Measurements from ENCODE around the gene MBD2. TPM values are rescaled to one million over a fixed set of nuclear protein-coding genes. Genes with fewer than 3 reads are reported as not detected.
A peak's percentile ranks its signal among the peaks of the same experiment; 100 is the strongest.
"Not testable (repeated sequence)": the region's sequence is repeated elsewhere in the genome, so short reads cannot be mapped to it uniquely, and the experiment has no call there.

Gene MBD2
- polyA plus RNA-seq, 6 donors from 2014 or later: 11.5 to 39.0 (median 22.7) TPM

DNA sequence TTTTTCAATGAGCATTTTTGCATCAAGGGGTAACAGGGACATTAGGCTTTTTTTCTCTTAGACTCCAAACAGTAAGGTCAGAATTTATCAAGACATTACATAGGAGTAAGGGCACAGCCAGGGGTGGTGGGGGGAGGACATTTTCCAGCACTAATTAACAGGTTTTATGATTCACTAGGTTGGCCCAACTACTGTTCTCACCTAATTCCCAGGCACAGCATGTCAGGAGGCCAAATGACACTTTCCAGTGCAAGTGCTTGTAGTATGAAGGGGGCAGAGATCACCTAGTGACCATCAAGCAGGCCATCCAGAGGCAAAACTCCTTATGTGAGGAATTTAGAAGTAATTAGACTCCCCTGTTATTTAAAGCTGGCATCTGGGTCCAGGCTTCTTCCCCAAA lies 3.9 kb upstream of the MBD2 start:
- Mint-ChIP-seq H3K36me3 (no peaks in the 10 kb centered on the region), H3K9me3 (no peaks in the 10 kb centered on the region), H3K27me3 (no peaks in the 10 kb centered on the region), H3K27ac (no peak overlapping the region), H3K4me3 (no peak overlapping the region), H3K4me1 (peaks cover 4 to 14% (median 9%) of the 10 kb centered on the region in 3 donors)
- DNase-seq: no peak
- ATAC-seq (ENCODE audit: low read depth in 2 of 2): no peak

DNA sequence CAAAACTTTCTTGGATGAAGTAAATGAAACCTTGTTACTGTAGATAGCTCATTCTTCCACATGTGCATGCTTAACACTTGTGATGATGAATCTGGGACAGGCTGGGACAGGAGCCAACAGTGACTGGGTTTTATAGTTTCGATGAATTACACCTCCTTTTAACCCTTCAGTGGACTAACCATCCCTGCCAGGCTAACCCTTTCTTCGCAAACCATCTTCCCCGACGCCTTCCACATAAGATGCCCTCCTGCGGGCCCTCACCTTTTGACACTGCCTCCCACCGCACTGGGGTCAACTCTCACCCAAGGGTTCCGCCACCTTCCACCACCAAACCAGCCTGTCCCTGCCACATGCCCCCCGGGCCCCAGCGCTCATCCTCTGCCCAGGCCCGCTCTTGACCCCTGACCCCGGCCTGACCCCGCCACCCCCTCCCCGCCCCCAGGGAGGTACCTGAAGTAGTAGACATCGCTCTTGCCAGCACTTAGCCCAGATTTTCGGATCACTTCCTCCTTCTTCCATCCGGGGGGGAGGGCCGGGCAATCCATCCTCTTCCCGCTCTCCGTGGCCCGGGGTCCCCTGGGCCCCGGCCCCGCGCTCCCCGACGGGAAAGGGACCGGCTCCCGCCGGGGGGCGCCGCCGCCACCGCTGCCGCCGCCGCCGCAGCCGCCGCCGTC lies 764 bp downstream of the MBD2 start:
- Mint-ChIP-seq H3K9me3 (no peaks in the 10 kb centered on the region), H3K27me3 (no peaks in the 10 kb centered on the region), H3K4me3 (peak overlapping the region; percentile 84 to 97 (median 94)), H3K27ac (peak overlapping the region; percentile 95 to 99 (median 96)), H3K36me3 (no peaks in the 10 kb centered on the region), H3K4me1 (peaks cover 32 to 58% (median 56%) of the 10 kb centered on the region in 3 donors)
- DNase-seq: peak; percentile 44
- peak; percentile 20 for ATAC-seq (ENCODE audit: low read depth in 2 of 2)

DNA sequence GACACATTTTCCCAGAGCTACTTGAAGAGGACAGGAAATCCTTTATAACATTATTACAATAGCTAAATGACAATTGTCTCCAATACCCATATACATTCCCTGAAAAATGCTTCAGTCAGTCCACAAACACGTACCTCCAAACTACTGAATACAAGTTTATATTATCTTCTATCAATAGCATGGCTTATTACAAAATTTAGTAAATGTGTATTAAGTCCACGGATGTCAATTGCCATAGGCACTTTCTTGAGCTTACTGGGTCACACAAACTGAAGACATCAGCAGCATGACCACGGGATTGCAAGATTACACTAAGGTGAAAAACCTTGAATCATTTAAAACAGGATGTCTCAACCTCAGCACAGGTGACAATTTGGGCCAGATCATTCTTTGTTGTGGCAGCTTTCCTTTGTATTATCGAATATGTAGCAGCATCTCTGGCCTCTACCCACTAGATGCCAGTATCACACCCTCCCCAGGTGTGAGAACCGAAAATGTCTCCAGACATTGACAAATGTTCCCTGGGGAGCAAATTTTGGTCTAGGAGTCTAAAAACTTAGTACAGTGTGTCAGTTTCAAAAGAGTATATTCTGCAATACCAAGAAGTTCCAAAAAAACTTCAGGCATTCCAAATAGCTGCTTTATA lies 1.4 kb downstream of the MBD2 start:
- DNase-seq (peak; percentile 71), ATAC-seq (ENCODE audit: low read depth in 2 of 2) (peak; percentile 27 to 28)
- Mint-ChIP-seq H3K4me1 (peaks cover 32 to 64% (median 62%) of the 10 kb centered on the region in 3 donors), H3K36me3 (no peaks in the 10 kb centered on the region), H3K4me3 (peak overlapping the region; percentile 84 to 97 (median 94)), H3K9me3 (no peaks in the 10 kb centered on the region), H3K27me3 (no peaks in the 10 kb centered on the region), H3K27ac (peak overlapping the region; percentile 95 to 99 (median 96))

DNA sequence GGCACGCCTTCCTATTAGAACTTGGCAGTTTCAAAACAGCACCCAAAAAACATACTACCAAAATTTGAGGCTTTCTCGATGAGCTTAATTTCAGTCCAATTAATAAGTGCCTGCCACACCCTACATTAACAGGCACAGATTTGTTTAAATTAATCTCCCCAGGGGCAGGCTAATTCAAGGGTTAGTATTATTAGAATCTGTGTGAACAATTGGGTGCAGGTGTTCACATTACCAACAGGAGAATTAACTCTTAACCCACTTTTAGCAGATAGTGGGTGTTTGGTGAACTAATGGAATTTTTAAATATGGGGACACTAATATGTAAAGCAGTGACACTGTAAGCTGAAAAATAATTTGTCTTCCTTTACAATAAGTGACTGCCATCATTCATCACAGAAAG lies 4.1 kb downstream of the MBD2 start:
- Mint-ChIP-seq H3K4me1 (peaks cover 39 to 89% (median 74%) of the 10 kb centered on the region in 3 donors), H3K4me3 (peak overlapping the region; percentile 46 to 88 (median 71)), H3K27me3 (no peaks in the 10 kb centered on the region), H3K36me3 (no peaks in the 10 kb centered on the region), H3K9me3 (no peaks in the 10 kb centered on the region), H3K27ac (peak overlapping the region in 5 of 6 donors; percentile 74 to 96 (median 88))
- no peak for ATAC-seq (ENCODE audit: low read depth in 2 of 2)
- no peak for DNase-seq

DNA sequence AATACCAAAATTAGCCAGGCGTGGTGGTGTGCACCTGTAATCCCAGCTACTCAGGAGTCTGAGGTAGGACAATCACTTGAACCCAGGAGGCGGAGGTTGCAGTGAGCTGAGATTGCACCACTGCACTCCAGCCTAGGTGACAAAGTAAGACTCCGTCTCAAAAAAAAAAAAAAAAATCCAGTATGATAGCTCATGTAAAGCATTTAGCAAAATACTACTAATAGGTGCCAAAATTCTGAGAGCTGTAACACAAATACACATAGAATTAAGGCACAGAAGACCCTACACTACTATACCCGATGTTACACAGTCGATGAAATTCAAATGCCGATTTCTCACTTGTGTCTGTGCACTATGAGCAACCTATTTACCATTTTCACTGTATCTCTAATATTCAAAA lies 5.7 kb downstream of the MBD2 start:
- not testable (repeated sequence) for H3K27me3 Mint-ChIP-seq; DNase-seq; H3K36me3 Mint-ChIP-seq; ATAC-seq (ENCODE audit: low read depth in 2 of 2); H3K9me3 Mint-ChIP-seq
- Mint-ChIP-seq H3K27ac (peak overlapping the region in 5 of 6 donors; percentile 31 to 96 (median 44)), H3K4me1 (peaks cover 46 to 97% (median 77%) of the 10 kb centered on the region in 3 donors), H3K4me3 (peak overlapping the region; percentile 9 to 88 (median 54))

DNA sequence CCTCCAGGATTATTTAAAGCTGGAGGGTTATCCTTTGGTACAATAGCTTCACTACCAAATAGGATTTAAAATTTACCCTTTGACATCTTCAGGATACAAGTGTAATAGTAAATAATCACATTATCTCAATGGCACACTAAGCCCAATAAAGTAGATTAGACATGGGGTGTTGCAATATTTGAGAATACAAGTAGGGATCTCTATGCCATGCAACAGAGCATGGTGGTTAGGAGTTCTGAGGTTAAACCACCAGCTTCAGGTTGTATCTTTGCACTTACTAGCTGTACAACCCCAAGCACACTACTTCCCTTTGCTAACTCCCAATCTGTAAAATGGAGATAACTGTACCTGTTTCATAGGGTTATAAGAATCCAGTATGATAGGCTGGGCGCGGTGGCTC lies 6.2 kb downstream of the MBD2 start:
- Mint-ChIP-seq H3K27me3 (no peaks in the 10 kb centered on the region), H3K9me3 (no peaks in the 10 kb centered on the region), H3K4me1 (peaks cover 43 to 97% (median 77%) of the 10 kb centered on the region in 3 donors), H3K36me3 (no peaks in the 10 kb centered on the region), H3K4me3 (peak overlapping the region; percentile 9 to 88 (median 66)), H3K27ac (peak overlapping the region in 3 of 6 donors; percentile 22 to 44 (median 31))
- DNase-seq (no peak), ATAC-seq (ENCODE audit: low read depth in 2 of 2) (no peak)

DNA sequence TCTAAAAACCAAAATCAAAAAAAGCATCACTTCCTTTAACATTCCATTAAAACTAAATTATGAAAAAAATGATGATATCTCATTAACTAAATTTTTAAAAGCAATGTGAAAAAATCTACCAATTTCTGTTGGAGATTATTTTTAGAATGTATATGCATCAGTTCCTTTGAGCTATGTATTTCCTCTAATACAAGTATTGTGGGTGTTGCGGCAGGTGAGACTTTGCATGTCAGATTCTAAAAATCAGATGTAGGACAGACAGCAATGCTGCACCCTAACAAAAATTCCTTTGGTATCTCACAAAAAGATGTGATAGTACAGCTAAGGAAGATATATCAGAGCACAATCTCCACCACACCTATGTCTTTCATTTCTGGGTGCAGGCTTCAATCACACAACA lies 6.8 kb downstream of the MBD2 start:
- Mint-ChIP-seq H3K9me3 (no peaks in the 10 kb centered on the region), H3K27ac (peak overlapping the region; percentile 3 to 78 (median 59)), H3K4me3 (peak overlapping the region; percentile 54 to 88 (median 77)), H3K36me3 (no peaks in the 10 kb centered on the region), H3K27me3 (no peaks in the 10 kb centered on the region), H3K4me1 (peaks cover 38 to 93% (median 75%) of the 10 kb centered on the region in 3 donors)
- ATAC-seq (ENCODE audit: low read depth in 2 of 2) (peak; percentile 57 to 71), DNase-seq (no peak)

DNA sequence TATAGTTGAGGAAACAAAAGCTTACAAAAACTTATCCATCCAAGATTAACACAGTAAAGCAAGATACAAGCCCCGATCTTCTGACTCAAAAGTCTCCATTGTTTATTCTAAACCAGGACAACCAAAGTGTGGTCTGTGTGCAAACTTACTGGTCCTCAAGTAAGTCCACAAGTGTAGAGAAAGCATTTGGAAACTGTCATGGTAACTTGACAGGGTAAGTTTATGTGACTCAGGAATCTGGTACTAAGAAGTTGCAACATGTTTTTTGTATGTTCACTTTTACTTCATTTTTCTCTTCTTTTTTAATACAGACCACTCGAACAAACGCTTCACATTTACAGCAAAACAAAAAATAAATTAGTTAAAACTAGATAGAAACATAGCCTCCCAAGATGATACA lies 9.4 kb downstream of the MBD2 start:
- no peaks in the 10 kb centered on the region for H3K36me3 Mint-ChIP-seq
- H3K4me3 Mint-ChIP-seq: peak overlapping the region in 1 of 8 donors; percentile 26
- H3K9me3 Mint-ChIP-seq: peaks cover 0 to 4% (median 0%) of the 10 kb centered on the region in 7 donors
- peak overlapping the region; percentile 16 to 66 (median 47) for H3K27ac Mint-ChIP-seq
- no peak for ATAC-seq (ENCODE audit: low read depth in 2 of 2)
- peaks cover 45 to 90% (median 73%) of the 10 kb centered on the region in 3 donors for H3K4me1 Mint-ChIP-seq
- H3K27me3 Mint-ChIP-seq: no peaks in the 10 kb centered on the region
- no peak for DNase-seq

DNA sequence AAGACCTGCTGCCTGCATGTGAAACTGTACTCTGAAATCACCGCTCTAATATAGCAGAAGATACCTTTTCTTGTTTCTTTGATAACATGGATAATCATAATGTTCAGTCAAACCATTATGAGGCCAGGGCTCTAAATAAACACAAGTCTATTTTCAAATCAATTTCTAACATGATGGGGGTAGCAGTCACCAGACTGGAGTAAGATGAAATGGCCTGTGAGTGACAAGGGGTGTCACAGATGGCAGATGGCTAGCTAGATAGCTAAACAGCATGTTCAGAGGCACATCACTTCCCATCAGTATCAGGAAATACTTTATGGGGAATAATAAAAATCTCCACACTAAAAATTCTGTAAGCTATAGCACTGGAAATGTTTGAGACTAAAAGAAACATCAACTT lies 14.0 kb downstream of the MBD2 start:
- H3K9me3 Mint-ChIP-seq: peaks cover 0 to 4% (median 0%) of the 10 kb centered on the region in 7 donors
- H3K27me3 Mint-ChIP-seq: no peaks in the 10 kb centered on the region
- no peak overlapping the region for H3K4me3 Mint-ChIP-seq
- H3K27ac Mint-ChIP-seq: peak overlapping the region in 3 of 6 donors; percentile 26 to 45 (median 33)
- H3K36me3 Mint-ChIP-seq: no peaks in the 10 kb centered on the region
- no peak for ATAC-seq (ENCODE audit: low read depth in 2 of 2)
- peaks cover 59 to 87% (median 80%) of the 10 kb centered on the region in 3 donors for H3K4me1 Mint-ChIP-seq
- no peak for DNase-seq

DNA sequence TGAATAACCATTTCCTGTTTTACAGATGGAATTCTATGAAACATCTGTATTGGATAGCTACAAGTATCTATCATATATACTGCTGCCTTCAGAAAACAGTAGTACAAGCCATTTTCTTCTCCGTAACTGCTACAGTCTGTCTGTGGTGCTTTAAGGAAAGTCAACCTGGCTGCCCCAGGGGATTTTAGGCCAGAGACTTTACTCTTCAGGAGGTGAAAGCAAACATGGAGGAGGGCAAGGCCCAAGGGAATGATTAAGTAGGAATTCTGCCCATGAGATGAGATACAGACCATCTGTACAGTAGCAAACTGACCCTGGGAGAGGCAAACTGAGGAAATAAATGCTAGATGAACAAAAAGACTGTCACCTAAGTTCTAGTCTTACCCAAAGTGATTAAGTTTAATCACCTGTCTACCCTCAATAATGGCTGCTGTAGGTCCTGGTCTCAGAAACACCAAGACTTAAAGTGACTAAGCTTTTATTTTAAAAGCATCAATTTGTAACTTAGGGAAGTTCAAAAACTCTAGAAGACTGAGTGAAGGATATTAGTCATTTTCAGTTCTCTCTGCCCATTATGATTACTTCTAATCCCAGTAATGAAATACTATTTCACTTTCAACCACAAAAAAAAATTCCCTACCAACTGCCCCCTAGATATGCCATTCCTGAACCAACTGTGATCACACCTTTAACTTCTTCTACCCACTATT lies 14.8 kb downstream of the MBD2 start:
- H3K4me1 Mint-ChIP-seq: peaks cover 58 to 81% (median 78%) of the 10 kb centered on the region in 3 donors
- DNase-seq (no peak), ATAC-seq (ENCODE audit: low read depth in 2 of 2) (peak; percentile 47 to 52)
- H3K36me3 Mint-ChIP-seq: peaks cover 0 to 3% of the 10 kb centered on the region in 2 donors
- no peaks in the 10 kb centered on the region for H3K27me3 Mint-ChIP-seq
- H3K27ac Mint-ChIP-seq: peak overlapping the region in 5 of 6 donors; percentile 8 to 90 (median 26)
- peaks cover 0 to 4% (median 0%) of the 10 kb centered on the region in 7 donors for H3K9me3 Mint-ChIP-seq
- peak overlapping the region in 5 of 8 donors; percentile 8 to 51 (median 31) for H3K4me3 Mint-ChIP-seq

DNA sequence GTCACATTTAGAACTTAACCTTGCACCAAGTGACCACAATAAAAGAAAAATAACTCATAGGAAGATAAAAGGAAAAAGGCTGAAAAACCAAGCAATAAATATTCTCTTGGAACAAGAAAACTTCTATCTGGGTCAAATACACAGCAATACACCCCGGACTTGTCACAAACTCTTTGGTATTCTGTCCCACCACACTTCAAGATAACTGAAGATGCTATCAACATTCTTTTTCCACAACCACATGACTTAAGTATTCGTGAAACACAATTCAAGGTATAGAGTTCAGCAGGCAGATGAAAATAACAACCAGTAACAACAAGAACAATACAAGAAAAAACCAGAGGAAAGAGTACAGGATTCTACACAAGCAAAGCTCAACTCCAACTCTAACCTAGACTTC lies 18.0 kb downstream of the MBD2 start:
- peak overlapping the region in 1 of 8 donors; percentile 1 for H3K4me3 Mint-ChIP-seq

DNA sequence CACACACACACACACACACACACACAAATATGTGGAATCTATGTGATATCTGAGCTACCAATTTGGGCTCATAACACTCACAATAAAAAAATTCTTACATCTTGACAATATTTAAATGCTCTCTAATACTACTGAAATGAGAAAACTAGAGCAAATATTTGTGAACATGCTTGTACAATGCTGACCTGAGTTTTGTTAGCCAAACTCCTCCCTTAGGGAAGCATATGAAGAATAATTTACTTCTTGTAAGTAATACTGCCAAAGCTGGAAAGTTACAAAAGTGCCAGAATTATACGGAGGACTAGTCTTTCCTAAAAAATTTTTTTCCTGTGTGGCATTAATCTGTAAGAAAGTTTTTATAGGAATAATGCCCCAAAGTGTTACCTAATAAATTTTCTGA lies 18.5 kb downstream of the MBD2 start:
- Mint-ChIP-seq H3K9me3 (no peaks in the 10 kb centered on the region), H3K4me1 (peaks cover 57 to 68% (median 65%) of the 10 kb centered on the region in 3 donors), H3K36me3 (peaks cover 14 to 18% of the 10 kb centered on the region in 2 donors), H3K27me3 (no peaks in the 10 kb centered on the region), H3K4me3 (no peak overlapping the region), H3K27ac (peak overlapping the region in 4 of 6 donors; percentile 30 to 82 (median 38))
- ATAC-seq (ENCODE audit: low read depth in 2 of 2): no peak
- DNase-seq: no peak

More for the DNA sequence above, 18.0 kb downstream of the MBD2 start:
- peaks cover 14% of the 10 kb centered on the region in 2 donors for H3K36me3 Mint-ChIP-seq
- H3K27me3 Mint-ChIP-seq: no peaks in the 10 kb centered on the region
- no peak for ATAC-seq (ENCODE audit: low read depth in 2 of 2)
- H3K4me1 Mint-ChIP-seq: peaks cover 61 to 73% (median 68%) of the 10 kb centered on the region in 3 donors
- H3K27ac Mint-ChIP-seq: peak overlapping the region in 5 of 6 donors; percentile 9 to 64 (median 32)
- DNase-seq: no peak
- H3K9me3 Mint-ChIP-seq: peaks cover 0 to 2% (median 0%) of the 10 kb centered on the region in 7 donors

DNA sequence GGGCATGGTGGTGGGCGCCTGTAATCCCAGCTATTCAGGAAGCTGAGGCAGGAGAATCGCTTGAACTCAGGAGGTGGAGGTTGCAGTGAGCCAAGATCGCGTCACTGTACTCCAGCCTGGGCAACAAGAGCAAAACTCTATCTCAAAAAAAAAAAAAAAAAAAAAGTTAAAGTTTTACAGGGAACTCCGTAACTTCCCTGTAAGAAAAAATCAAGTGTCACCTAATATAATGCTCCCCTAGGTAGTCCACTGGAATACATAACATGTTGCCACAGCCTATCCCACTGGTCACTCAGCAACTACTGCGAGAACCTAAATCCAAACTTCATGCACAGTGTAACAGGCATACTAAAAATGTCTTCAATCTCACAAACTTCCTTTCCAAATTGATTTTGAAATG lies 19.0 kb downstream of the MBD2 start:
- H3K9me3 Mint-ChIP-seq; H3K4me3 Mint-ChIP-seq; ATAC-seq (ENCODE audit: low read depth in 2 of 2); H3K27me3 Mint-ChIP-seq; DNase-seq: not testable (repeated sequence)
- Mint-ChIP-seq H3K4me1 (peaks cover 57 to 66% (median 62%) of the 10 kb centered on the region in 3 donors), H3K36me3 (peaks cover 14 to 18% of the 10 kb centered on the region in 2 donors), H3K27ac (peak overlapping the region in 4 of 6 donors; percentile 30 to 82 (median 38))
